Thoracic aorta (tissue), 2 donors: Measurements from ENCODE around the gene PRIM1. TPM values are rescaled to one million over a fixed set of nuclear protein-coding genes. Genes with fewer than 3 reads are reported as not detected.
"Not testable (repeated sequence)": the region's sequence is repeated elsewhere in the genome, so short reads cannot be mapped to it uniquely, and the experiment has no call there.

Experiments
- ATAC-seq: fragments of 150-250 bp; one replicate; pipeline ENCODE4 v1.8.0; 2017; ENCODE audit warnings: low read depth; ENCODE audit not compliant: insufficient number of reproducible peaks, low FRiP score
- DNase-seq: peaks from one replicate; pipeline ENCODE4 v3.0.0-alpha.2; 2020; ENCODE audit warnings: low spot score
- H3K27ac ChIP-seq, 2 donors: fragments of 200-600 bp; sonication (generic); 1 replicate in 1 of 2; 2 replicates in 1 of 2; pipeline ENCODE4 v1.5.1; 2016; ENCODE audit warnings: mild to moderate bottlenecking in 2 of 2, moderate library complexity in 2 of 2
- H3K27me3 ChIP-seq: fragments of 200-600 bp; sonication (generic); replicated peaks from 2 replicates; pipeline ENCODE4 v1.6.0; 2016; ENCODE audit warnings: mild to moderate bottlenecking; ENCODE audit not compliant: insufficient read depth
- H3K36me3 ChIP-seq: fragments of 200-600 bp; sonication (generic); one replicate; pipeline ENCODE4 v1.5.1; 2016
- H3K4me1 ChIP-seq, 2 donors: fragments of 200-600 bp; sonication (generic); 1 replicate in 1 of 2; 2 replicates in 1 of 2; pipeline versions ENCODE4 v1.5.1 to v1.6.0; 2016; ENCODE audit warnings: low read depth in 2 of 2, mild to moderate bottlenecking in 1 of 2; ENCODE audit not compliant: control insufficient read depth in 1 of 2
- H3K4me3 ChIP-seq: fragments of 200-600 bp; sonication (generic); 2 replicates; pipeline ENCODE4 v1.5.1; 2016; ENCODE audit warnings: mild to moderate bottlenecking
- H3K9me3 ChIP-seq: fragments of 200-600 bp; sonication (generic); 2 replicates; pipeline ENCODE4 v1.5.1; 2016
- total RNA-seq, 2 donors: library from RNA; depleted of rRNA; stranded (reverse); fragments of >200 nt; gene quantifications; one replicate each; pipeline versions ENCODE4 v1.1.0 to v1.2.3, GENCODE V29; 2016
- TF ChIP-seq, protein P1 (sequence below): fragments of 200-600 bp; sonication (generic); IDR thresholded peaks from one replicate; pipeline ENCODE4 v1.5.1; 2019; ENCODE audit warnings: antibody characterized with exemption

The PRIM1 gene
- total RNA-seq, 2 donors from 2014 or later: 2.3 to 4.0 TPM

DNA sequence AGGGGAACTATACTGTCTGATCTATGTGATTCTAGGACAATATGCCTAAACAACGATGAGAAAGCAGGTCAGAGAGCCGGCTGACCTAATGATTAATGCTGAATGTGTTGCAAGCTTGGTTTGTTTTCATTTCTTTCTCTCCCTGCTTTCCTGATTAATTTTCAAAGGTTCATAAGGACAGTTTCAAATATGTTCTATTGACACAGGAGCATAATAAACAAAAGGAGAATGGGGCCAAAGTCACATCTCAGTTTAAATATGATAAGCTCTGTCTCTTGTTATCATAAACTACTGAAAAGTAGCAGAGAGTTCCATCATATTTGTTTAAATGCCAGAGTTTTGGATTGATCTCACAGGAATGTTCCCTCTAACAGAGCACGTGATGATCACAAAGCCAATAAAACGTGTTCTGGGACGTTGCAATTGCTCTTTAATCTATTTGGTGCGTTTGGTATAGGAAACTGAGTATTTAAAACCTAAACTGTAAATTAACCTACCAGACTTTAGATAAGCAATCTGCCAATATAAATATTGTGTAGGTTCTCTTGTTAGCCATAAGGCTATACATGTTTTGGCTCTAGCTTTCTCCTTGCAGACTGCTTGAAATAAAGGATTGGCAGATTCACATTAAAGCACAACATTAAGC is 7.3 kb upstream of the PRIM1 start:
- TF ChIP-seq, protein P1, sequence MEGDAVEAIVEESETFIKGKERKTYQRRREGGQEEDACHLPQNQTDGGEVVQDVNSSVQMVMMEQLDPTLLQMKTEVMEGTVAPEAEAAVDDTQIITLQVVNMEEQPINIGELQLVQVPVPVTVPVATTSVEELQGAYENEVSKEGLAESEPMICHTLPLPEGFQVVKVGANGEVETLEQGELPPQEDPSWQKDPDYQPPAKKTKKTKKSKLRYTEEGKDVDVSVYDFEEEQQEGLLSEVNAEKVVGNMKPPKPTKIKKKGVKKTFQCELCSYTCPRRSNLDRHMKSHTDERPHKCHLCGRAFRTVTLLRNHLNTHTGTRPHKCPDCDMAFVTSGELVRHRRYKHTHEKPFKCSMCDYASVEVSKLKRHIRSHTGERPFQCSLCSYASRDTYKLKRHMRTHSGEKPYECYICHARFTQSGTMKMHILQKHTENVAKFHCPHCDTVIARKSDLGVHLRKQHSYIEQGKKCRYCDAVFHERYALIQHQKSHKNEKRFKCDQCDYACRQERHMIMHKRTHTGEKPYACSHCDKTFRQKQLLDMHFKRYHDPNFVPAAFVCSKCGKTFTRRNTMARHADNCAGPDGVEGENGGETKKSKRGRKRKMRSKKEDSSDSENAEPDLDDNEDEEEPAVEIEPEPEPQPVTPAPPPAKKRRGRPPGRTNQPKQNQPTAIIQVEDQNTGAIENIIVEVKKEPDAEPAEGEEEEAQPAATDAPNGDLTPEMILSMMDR: no peak
- Histone ChIP-seq H3K27me3 (no peaks in the 10 kb centered on the region), H3K4me1 (no peaks in the 10 kb centered on the region), H3K36me3 (no peaks in the 10 kb centered on the region), H3K4me3 (no peak overlapping the region), H3K9me3 (no peaks in the 10 kb centered on the region), H3K27ac (no peak overlapping the region)
- no peak for DNase-seq
- ATAC-seq: no peak

DNA sequence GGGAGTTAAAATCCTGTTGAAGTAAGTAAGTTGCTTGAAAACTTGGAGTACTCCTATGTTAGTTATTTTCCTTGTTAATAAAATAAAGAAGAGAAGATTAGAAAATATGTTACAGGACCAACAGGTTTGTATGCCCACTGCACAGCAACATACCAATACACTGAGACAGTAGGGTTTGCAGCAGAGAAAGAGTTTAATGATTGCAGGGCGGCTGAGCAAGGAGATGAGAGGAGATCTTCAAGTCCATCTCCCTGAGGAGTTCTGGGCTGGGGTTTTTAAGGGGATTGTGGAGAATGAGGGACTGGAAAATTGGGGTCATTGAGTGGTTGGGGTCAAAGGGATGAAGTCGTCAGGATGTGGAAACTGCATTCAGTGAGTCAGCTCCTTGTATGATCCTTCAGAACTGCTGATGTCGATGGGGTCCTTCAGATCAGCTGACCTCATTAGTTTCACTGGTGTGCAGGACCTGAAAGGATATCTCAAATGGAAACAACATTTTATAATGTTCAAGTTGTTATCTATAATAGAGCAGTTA is 6.7 kb upstream of the PRIM1 start:
- H3K27me3 ChIP-seq: no peaks in the 10 kb centered on the region
- H3K27ac ChIP-seq: no peak overlapping the region
- no peak for DNase-seq
- no peaks in the 10 kb centered on the region for H3K4me1 ChIP-seq
- no peaks in the 10 kb centered on the region for H3K36me3 ChIP-seq
- H3K9me3 ChIP-seq: no peaks in the 10 kb centered on the region
- H3K4me3 ChIP-seq: no peak overlapping the region
- ATAC-seq: no peak
- TF ChIP-seq, protein P1: no peak

DNA sequence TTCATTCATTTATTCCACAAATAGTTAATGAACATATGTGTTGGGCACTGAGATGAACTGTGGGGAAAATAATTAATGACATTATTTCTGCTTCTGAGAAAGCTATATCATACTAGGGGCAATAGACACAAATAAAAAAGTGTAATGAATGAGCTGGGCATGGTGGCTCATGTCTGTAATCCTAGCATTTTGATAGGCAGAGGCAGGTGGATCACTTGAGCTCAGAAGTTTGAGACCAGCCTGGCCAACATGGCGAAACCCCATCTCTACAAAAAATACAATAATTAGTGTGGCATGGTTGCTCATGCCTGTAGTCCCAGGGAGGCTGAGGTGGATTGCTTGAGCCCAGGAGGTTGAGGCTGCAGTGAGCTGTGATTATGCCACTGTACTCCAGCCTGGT is 5.8 kb upstream of the PRIM1 start:
- DNase-seq, H3K27me3 ChIP-seq, H3K36me3 ChIP-seq, H3K4me1 ChIP-seq, H3K4me3 ChIP-seq, ATAC-seq, H3K27ac ChIP-seq, H3K9me3 ChIP-seq: not testable (repeated sequence)

DNA sequence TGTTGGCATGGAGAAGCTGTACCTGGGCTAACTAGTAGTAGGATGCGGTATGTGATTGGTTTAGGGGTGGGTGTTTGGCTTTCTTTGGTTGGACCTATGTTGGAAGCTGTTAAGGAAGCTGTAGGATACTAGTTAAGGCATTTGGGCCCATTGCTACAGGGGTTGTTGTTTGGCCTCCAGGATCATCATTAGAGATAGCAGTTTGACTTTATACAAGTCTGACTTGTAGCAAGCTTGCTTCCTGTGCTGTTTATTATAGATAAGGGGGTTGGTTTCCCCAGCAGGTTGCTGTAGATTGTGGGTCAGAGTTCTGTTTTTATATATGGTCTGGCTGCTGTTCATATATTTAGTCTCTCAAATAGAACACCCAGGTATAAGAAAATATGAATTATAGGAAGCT is 1.4 kb upstream of the PRIM1 start:
- H3K9me3 ChIP-seq: no peaks in the 10 kb centered on the region
- H3K27ac ChIP-seq: no peak overlapping the region
- TF ChIP-seq, protein P1: no peak
- no peak for DNase-seq
- H3K36me3 ChIP-seq: no peaks in the 10 kb centered on the region
- H3K27me3 ChIP-seq: no peaks in the 10 kb centered on the region
- H3K4me3 ChIP-seq: no peak overlapping the region
- peaks cover 5 to 9% of the 10 kb centered on the region in 2 donors for H3K4me1 ChIP-seq
- no peak for ATAC-seq

DNA sequence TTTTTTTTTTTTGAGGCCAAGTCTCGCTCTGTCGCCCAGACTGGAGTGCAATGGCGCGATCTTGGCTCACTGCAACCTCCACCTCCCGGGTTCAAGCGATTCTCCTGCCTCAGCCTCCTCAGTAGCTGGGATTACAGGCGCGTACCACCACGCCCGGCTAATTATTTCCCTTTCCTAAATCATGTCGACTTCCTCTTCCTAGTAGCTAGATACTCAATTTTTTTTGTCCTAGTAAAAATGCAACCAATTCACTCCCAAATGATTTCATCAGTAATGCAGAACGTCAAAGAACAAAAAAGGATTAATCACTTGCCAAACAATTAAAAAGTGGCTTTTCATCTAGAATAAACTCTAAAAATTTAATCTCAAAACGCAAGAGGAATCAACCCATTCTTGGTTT is 1.5 kb downstream of the PRIM1 start:
- not testable (repeated sequence) for H3K9me3 ChIP-seq, H3K27me3 ChIP-seq, DNase-seq, H3K36me3 ChIP-seq, H3K27ac ChIP-seq, H3K4me1 ChIP-seq, ATAC-seq, H3K4me3 ChIP-seq

DNA sequence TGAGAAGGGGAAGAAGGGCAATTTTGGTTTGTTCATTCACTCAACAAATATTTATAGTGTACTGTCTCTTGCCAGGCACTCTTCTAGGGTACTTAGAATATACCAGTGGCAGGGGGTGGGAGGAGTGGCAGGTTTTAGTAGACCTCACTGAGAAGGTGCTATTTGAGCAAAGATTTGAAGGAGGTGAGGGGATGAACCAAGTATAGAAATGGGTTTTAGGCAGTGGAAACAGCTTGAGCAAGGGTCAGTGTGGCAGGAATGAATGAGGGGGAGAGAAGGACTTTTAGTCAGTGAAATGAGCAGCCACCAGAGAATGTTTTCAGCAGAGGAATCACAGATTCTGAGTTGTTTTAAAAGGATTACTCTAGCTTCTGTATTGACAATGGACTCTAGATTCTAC is 2.3 kb downstream of the PRIM1 start:
- DNase-seq: no peak
- ATAC-seq: no peak

More for the DNA sequence above, 2.3 kb downstream of the PRIM1 start:
- Histone ChIP-seq H3K27ac (no peak overlapping the region), H3K36me3 (no peaks in the 10 kb centered on the region), H3K9me3 (no peaks in the 10 kb centered on the region), H3K4me3 (no peak overlapping the region), H3K4me1 (peaks cover 5 to 9% of the 10 kb centered on the region in 2 donors), H3K27me3 (no peaks in the 10 kb centered on the region)
- TF ChIP-seq, protein P1: no peak
